ENCODE measurements around the gene SLC25A23. TPM values are rescaled to one million over a fixed set of nuclear protein-coding genes. Genes with fewer than 3 reads are reported as not detected.
"Not testable (repeated sequence)": the region's sequence is repeated elsewhere in the genome, so short reads cannot be mapped to it uniquely, and the experiment has no call there.

Gene SLC25A23
- total RNA-seq, 1 donor from 2014 or later: 15.7 TPM

DNA sequence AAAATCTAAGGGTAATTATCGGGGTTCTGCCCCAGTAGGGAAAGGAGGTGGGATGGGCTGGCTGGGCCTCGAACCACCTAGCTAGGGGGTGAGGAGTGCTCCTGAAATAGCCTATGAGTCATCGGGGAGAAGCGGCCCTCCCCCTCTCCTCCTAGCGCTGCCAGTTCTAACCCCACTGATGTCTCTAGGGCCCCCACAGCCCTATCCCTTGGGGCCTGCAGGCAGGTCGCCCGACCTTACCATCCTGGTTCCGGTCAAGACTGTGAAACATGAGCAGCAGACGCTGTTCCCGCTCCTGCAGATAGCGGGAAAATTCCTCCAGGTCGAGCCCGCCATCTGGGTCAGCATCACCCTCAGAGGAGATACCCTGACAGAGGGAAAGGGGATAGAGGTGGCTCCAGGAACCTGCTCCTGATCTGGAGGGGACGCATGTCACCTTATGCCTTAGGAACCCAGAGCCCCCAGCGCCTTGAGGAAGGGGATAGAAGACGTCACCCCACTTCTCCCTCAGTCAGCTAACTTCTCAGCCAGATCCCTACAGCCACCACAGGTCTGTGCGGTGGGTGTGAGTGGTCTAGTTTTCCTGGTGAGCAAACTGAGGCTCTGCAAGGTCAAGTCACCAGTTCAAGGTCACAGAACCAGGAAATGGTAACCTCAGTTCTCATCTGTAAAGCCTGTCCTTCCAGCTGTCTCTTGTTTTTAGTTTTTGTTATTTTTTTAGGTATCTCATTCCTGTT, 1.5 kb downstream of the SLC25A23 start:
- no peak for DNase-seq (ENCODE audit: low read depth in 2 of 2)

DNA sequence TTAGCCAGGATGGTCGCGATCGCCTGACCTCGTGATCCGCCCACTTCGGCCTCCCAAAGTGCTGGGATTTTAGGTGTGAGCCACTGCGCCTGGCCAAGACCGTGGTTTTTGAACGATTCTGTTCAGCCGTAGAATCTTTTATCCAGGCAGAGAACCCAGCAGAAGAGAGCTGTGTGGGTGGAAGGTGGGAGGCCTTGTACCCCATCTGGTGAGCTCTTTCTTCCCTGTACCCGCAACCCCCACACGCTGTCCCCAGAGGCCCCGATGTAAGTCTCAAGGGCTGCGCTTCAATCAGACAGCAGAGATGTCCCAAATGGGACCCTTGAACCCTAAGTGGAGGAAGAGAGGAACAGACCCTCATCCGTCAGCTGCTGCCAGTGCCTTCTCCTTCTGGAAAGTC, 3.7 kb downstream of the SLC25A23 start:
- no peak for DNase-seq (ENCODE audit: low read depth in 2 of 2)

DNA sequence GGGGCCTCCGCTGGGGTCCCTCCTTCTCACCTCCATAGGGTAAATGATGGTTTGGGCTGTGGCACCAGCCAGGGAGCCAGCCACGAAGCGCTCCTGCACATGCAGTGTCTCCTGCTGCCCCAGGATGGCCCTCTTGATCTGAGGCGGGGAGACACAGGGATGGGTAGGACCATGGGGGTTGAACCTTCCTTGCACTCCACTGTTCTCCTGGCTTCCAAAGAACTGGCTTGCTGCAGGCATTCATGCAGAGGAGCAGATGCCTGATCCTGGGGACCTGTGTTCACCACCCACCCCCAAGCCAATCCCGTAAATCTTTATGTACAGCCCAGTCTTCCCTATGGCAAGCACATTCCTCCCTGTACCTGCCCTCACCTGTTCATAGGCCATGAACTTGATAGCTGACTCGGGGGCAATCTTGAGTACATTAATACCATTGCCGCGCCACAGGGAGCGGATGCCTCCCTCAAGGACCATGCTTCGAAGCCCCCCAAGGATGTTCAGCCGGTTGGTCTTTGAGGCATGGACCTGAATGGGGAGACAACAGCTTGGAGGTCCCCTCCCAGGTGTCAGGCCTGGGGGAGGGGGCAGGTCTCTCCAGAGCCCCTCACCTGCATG, 5.5 kb downstream of the SLC25A23 start:
- no peak for DNase-seq (ENCODE audit: low read depth in 2 of 2)

DNA sequence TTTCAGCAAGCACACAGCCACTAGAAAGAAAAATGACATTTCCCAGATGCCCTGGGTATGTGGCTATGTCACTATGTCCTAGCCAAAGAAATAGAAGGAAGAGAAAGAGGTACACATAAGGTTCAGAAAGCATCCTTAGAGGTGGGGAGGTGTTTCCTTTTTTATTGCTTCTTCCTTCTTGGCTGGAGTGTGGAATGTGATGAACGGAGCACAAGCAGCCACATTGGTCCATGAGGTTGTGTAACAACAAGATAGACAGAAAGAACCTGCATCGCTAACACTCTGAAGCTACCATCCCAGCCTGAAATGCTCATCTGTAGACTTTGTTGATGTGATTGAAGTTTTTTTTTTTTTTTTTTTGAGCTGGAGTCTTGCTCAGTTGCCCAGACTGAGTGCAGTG, 6.7 kb downstream of the SLC25A23 start:
- DNase-seq (ENCODE audit: low read depth in 2 of 2): no peak

DNA sequence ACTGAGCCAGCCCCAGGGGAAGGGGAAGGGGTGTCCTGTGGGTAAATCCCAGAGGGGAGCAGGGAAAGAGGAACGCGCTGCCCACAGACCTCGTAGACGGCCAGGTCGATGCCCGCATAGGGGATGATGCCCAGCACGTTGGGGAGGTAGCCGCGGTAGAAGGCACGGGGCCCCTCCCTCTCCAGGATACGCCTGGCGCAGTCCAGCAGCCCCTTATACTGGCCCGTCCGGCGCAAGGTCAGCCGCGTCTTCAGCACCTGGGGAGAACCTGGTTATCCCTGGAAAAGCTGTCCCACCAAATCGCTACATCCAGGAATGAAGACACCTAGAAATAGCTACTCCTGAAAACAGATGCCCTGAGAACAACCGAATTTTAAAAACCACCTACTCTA, 7.4 kb downstream of the SLC25A23 start:
- DNase-seq (ENCODE audit: low read depth in 2 of 2): no peak

DNA sequence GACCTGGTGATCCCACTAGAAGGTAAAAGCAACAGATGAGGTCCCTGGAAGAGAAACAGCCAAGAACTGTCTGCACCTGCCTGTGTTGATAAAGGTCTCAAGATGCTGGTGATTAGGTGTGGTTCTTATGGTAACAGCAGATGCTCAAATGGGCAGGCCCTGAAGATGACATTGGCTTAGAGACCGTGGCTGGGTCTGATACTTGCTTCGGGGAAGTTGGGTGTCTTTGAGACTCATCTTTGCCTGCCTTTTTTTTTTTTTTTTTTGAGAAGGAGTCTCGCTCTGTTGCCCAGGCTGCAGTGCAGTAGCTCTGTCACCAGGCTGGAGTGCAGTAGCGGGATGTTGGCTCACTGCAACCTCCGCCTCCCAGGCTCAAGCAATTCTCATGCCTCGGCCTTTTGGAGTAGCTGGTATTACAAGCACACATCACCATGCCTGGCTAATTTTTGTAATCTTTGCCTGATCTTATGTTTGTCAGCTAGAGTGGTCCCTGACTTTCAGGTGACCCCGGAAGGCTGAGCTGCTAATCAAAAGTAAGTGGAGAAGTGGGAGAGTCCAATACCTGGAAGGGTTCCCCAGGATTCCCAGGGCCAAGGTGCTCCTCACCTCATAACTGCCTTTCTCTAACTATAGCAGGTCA, 7.9 kb downstream of the SLC25A23 start:
- DNase-seq (ENCODE audit: low read depth in 2 of 2): no peak

DNA sequence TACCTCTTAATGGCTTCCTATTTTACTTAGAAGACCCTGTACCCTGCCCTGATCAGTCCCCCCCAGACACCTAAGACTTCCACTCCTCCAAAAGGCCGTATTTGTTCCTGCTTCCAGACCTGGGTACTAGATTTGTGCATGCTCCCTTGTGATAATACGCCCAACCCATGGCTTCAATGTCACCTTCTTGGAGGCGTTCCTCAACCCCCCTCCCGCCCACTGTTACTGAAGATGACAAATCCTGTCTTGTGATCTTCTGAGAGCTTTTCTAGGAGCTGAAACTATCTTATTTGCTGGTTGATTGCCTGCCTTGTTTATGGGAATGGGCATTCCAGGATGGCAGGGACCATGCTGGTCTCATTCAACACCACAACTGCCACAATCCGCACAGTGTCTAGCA, 9.4 kb downstream of the SLC25A23 start:
- no peak for DNase-seq (ENCODE audit: low read depth in 2 of 2)

DNA sequence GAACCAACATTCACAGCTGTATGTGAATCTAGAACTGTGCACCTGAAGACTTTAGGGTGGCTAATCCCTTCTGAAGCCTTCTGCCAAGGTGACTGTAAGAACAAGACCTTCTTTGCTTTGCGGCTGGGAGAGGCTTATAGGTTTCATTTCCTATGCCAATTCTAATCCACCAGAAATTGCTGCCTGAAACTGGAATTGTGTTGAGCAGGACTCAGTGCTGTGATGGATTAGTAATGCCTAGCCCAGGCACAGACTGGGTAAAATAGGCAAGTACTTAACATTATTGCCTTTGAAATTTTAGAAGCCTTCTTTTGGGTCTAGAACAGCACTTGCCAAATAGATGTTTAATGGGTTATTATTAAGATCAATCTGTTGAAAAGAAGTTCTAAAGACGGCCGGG, 11.5 kb downstream of the SLC25A23 start:
- DNase-seq (ENCODE audit: low read depth in 2 of 2): no peak

DNA sequence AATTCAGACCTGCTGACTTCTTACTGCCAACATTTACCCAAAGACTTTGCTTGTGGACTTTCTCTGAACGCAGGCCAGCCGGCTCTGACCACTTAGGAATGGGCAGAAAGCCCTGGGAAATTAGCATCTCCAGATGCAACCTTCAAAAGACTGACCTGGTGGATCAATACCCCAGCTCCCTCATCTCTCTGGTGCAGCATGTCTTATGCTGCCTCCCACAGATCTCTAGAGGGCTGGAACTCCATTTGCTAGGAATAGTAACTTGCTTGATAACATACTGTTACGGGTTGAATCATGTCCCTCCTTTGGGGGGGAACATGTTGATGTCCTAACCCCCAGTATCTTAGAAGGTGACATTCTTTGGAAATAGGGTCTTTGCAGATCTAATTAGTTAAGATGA, 13.1 kb downstream of the SLC25A23 start:
- DNase-seq (ENCODE audit: low read depth in 2 of 2): no peak

DNA sequence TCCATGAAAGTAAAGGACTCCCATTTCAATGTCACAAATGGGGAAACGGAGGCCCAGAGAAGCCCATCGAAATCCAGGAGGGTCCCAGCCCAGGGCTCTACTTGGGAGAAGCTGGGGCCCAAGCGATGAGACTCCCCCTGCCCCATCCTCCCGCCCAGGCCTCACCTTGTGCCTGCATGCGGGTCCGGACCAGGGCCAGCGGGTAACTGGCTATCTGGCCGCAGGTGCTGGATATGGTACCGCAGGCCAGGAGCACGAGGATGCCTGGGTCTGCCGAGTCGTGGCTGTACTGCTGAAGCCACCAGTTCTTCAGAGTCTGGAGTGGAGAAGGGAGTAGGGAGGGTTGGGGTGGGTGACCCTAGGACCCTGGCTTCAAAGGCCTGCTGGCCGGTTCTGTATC, 15.6 kb downstream of the SLC25A23 start:
- DNase-seq (ENCODE audit: low read depth in 2 of 2): no peak

DNA sequence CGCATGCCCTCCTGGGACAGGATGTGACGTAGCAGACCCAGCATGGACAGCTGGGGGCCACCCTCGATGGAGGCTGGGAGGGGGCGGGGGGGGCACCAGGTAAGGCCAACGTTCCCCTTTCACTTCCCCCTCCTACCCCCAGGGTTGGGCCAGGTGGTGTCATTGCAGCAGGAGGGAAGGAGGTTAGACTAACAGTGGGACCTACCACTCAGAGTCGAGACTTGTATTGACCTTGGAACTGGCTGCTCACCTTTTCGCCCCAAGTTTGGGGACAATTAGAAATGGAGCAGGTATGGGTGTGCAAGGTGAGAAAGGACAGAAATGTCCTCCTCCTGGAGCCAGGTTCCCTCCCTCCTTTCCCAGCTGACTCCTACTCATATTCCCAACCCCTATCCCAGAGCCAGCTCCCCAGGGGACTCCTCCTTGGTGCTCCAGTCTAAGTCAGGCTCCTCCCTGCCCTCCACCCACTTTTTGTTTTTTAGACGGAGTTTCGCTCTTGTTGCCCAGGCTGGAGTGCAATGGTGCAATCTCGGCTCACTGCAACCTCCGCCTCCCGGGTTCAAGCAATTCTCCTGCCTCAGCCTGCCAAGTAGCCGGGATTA, 17.4 kb downstream of the SLC25A23 start:
- DNase-seq (ENCODE audit: low read depth in 2 of 2): no peak

DNA sequence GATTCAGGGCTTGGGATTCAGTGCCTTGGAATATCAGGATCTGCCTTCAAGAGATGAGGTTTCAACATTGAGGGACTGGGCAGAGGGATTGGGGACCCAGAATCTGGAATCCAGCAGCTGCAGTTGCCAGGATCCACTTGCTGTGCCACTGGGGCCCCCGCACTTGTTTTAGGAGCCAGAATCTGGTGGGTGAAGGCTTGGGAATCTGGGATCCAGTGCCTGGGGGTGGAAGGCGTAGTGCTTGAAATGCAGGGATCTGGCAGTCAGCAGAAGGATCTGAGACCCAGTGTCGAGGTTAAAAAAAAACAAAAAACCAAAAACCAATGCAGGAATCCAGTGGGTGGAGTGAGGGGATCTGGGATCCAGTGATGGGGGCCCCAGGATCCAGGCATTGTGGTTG, 18.7 kb downstream of the SLC25A23 start:
- DNase-seq (ENCODE audit: low read depth in 2 of 2): no peak

DNA sequence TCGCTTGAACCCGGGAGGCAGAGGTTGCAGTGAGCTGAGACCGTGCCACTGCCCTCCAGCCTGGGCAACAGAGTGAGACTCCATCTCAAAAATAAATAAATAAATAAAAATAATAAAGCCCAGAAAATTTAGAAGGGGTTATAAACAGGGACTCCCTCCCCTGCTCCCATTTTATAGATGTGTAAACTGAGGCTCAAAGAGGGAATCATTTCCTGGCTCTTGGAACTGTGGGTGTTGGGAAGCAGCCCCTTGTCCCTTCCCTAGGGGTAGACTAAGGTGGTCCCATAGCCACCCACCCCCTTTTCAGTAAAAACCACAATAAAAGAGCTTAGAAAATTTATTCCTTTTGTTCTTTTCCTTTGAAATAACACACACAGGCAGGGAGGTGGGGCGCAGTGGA, 19.8 kb downstream of the SLC25A23 start:
- DNase-seq (ENCODE audit: low read depth in 2 of 2): no peak

DNA sequence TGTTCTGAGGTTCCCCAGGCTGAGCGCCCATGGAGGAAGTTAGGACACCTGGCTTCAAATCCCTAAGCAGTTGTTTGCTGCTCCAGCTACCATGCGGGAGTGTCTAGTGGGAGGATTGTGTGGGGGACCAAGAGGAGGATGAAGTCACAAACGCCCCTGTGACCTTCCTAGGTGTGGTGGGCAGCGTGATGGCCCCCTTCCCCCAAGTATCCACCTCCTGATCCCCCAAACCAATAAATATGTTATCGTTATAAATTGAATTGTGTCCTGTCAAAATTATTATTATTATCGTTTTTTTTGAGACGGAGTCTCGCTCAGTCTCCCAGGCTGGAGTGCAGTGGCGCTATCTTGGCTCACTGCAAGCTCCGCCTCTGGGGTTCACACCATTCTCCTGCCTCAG, 25.9 kb downstream of the SLC25A23 start, which contains the start of gene SLC25A41:
SLC25A41 (minus strand) TSS at position 101 of the 400 bp plus-strand sequence; CDS start at position 31, 70 bp downstream.
- no peak for DNase-seq (ENCODE audit: low read depth in 2 of 2)

DNA sequence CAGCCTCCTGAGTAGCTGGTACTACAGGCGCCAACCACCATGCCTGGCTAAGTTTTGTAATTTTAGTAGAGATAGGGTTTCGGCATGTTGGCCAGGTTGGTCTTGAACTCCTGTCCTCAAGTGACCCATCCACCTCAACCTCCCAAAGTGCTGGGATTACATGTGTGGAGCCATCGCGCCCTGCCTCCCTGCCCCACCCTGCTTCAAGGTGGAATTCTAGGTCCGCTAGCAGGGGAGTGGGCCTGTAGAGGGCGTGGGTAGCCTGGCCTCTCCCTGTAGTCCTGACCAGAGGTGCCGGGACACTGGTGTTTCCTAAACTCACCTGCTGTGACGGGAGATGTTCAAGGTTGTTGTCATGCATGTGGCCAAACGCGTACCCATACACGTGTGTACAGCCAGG, 26.4 kb downstream of the SLC25A23 start:
- no peak for DNase-seq (ENCODE audit: low read depth in 2 of 2)

DNA sequence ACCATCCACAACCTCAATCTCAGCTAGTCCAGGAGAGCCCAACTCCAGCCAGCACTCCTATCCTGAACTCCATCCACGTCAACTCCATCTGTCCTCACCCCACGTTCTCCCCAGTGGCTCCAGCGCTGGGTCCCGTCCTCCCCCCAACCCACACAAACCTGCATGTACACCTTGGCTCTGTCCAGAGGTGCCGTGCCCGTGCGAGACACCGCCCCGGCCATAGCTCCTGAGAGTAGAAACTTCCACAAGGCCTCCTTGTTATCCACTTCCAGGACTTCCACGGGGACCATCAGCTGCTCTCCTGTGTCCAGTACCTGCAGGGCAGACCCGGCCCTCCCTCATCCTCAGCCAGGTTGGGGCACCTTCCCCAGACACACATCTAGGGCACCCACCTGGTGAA, 27.7 kb downstream of the SLC25A23 start:
- DNase-seq (ENCODE audit: low read depth in 2 of 2): no peak

DNA sequence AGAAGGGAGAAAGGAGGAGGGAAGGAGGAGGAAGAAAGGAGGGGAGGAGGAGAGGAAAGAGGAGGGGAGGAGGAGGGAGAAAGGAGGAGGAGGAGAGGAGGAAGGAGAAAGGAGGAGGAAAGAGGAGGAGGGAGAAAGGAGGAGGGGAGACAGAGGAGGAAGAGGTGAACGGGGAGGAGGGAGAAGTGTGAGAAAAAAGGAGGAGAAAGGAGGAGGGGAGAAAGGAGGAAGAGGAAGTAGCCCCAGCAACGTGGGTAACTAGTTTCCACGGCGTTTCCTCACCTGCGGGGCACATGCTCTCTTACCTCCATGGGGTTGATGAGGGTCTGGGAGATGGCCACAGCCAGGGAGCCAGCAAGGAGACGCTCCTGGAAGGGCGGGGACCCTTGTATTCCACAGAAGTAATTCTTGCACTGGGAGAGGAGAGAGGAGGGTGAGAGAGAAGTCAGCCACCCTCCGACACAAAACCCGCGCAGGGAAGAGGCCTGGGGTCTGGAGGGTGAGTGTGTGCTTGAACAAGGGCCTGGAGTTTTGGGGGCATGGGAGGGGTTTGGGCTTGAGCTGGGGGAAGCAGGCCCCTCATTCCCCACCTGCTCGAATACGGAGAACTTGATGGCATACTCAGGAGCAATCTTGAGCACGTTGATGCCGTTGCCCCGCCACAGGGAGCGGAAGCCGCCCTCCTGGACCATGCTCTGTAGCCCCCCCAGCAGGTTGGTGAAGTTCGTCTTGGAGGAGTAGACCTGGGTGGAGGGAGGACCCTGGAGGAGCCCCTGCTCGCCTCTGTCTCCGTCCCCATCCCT, 30.0 kb downstream of the SLC25A23 start:
- DNase-seq (ENCODE audit: low read depth in 2 of 2): no peak

DNA sequence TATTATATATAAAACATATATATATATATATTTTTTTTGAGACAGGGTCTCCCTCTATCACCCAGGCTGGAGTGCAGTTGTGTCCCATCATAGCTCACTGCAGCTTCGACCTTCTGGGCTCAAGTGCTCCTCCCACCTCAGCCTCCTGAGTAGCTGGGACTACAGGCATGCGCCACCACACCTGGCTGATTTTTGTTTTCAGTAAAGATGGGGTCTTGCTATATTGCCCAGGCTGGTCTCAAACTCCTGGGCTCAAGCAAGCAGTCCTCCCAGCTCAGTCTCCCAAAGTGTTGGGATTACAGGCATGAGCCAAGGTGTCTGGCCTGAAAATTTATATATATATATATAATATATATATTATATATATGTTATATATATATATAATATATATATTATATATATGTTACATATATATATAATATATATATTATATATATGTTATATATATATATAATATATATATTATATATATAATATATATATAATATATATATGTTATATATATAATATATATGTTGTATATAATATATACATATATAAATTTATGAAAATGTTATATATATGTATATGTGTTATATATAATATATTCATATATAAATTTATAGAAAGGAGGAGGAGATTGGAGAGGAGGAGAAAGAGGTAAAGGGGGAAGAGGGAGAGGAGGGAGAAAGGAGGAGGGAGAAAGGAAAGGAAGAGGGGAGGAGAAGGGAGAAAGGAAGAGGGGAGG, 30.7 kb downstream of the SLC25A23 start:
- not testable (repeated sequence) for DNase-seq (ENCODE audit: low read depth in 2 of 2)

DNA sequence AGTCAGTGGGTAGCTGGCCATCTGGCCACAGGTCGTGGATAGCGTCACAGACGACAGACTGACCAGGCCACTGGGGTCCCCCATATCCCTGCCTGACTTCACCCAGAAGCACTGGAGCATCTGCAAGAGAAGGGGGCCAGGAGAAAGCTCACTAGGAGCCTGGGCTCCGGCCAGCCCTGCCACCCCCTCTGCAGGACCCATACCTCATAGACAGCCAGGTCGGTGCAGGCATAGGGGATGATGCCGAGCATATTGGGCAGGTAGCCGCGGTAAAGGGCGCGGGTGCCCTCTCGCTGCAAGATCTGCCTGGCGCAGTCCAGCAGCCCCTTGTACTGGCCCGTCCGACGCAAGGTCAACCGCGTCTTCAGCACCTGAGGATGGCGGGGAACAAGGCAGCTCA, 32.5 kb downstream of the SLC25A23 start:
- no peak for DNase-seq (ENCODE audit: low read depth in 2 of 2)

DNA sequence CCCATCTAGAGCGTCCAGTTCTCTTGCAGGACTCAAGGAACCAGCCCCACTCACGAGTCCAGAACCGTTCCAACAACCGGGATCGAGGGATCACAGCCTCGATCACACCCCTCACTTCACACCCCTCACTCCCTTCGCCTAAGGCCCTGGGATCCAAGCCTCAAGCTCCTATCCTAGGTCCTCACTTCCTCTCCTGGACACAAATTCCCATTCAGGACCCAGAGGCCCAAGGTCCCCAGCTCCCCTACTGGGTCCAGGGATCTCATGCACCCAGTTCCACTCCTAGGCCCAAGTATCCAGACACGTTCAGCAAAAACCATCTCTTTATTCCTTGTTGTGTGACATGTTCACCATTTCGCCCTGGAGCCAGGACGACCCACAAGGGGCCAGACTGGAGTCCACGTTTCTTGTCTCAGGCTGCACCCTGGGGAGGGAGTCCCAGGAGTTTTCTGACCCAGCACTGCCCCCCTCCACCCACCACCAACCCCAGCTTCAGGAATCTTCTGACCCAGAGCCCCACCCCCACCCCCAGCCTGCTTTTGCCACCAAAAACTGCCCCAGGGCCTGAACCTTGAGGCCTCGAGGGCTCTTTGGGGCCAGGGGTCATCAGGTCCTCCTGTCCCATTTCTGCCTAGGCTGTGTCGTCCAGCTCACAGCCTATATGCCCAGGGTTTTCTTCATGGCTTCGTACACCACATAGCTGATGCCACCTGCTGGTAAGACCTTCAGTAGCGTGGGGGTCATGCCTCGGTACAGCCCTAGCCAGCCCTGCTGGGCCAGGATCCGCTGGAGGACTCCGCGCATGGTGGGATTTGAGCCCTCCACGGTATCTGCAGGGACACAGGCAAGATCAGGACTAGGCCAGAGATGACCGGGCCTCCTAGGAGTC, 33.6 kb downstream of the SLC25A23 start:
- no peak for DNase-seq (ENCODE audit: low read depth in 2 of 2)
